ENCODE data around the gene QSOX2.

DNA sequence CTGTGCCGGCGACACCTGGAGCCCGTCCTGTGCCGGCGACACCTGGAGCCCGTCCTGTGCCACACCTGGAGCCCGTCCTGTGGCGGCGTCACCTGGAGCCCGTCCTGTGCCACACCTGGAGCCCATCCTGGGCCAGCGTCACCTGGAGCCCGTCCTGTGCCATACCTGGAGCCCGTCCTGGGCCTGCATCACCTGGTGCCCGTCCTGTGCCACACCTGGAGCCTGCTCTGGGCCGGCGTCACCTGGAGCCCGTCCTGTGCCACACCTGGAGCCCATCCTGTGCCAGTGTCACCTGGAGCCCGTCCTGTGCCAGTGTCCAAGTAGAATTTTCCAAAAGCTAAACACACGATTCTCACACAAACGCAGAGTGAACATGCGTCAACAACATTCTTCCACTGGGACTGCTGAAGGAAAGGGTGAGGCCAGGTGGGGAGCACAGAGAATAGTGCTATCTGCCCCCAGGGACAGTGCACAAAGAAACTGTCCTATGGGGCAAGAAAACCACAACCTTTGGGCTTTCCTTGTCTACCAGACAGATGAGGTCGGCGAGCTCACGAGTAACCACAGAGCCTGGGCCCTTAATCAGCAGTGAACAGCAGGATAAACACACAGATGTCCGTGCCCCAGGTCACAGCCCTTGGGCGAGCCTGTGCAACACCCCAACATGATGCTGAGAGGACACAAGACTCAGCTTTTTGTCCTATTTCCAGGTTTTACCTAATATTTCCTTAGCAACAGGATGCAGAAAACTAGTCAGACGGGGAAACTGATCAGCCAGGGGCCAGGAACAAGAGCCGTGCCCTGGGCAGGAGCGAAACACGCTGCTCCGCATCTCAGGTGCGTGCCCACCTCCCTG, 7.9 kb downstream of the QSOX2 start:
- TF ChIP-seq, protein P1, sequence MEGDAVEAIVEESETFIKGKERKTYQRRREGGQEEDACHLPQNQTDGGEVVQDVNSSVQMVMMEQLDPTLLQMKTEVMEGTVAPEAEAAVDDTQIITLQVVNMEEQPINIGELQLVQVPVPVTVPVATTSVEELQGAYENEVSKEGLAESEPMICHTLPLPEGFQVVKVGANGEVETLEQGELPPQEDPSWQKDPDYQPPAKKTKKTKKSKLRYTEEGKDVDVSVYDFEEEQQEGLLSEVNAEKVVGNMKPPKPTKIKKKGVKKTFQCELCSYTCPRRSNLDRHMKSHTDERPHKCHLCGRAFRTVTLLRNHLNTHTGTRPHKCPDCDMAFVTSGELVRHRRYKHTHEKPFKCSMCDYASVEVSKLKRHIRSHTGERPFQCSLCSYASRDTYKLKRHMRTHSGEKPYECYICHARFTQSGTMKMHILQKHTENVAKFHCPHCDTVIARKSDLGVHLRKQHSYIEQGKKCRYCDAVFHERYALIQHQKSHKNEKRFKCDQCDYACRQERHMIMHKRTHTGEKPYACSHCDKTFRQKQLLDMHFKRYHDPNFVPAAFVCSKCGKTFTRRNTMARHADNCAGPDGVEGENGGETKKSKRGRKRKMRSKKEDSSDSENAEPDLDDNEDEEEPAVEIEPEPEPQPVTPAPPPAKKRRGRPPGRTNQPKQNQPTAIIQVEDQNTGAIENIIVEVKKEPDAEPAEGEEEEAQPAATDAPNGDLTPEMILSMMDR (IDR thresholded peaks at IDR 0.05), result no peak
- no peak for TF ChIP-seq POLR2A (IDR thresholded peaks at IDR 0.05)

Data from right lobe of liver (tissue), 4 donors.